ENCODE measurements around the gene VWA1. TPM values are rescaled to one million over a fixed set of nuclear protein-coding genes. Genes with fewer than 3 reads are reported as not detected.
"Not testable (repeated sequence)": the region's sequence is repeated elsewhere in the genome, so short reads cannot be mapped to it uniquely, and the experiment has no call there.

The VWA1 gene
- total and polyA plus RNA-seq, 8 donors: 7.6 to 64.8 (median 23.0) TPM

DNA sequence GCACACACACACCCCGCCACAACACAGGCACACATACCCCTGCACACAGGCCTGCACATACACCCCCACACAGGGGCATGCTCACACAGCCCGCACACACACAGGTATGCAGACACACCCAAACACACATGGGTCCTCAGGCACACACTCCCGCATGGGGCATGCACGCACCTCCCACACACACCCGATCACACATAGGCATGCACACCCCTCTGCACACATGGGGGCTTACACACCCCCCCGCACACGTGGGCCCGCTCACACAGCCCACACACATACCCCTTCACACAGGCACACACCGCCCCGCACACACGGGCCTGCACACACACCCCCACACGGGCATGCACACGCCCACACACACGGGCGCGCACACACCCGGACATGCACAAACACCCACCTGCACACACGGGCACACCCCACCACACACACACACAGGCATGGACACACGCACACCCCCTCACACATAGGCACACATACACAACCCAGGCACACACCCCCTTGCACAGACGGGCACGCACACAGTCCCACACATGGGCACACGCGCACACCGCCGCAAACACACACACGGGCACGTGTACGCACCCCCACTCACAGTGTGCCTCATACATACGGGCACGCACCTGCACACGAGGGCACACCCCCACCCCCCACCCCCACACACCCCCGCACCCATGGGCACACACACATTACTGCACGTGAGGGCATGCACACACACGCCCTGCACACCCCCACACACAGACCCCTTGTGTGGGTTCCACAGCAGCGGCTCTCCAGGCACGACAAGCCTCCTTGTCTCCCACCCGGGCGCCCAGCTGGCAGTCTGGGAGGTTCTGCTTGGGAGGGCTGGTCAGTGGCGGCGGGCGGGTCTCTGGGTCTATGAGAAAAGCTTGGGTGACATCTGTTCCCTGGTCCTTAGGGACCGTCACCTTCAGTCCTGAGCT, 44.3 kb downstream of the VWA1 start:
- Histone ChIP-seq H3K4me1 (no peaks in the 10 kb centered on the region), H3K9me3 (no peaks in the 10 kb centered on the region), H3K27ac (no peak overlapping the region), H3K4me3 (no peak overlapping the region), H3K36me3 (peaks cover 53 to 72% (median 70%) of the 10 kb centered on the region in 4 donors), H3K27me3 (no peaks in the 10 kb centered on the region)
- no peak for DNase-seq
- no peak for TF ChIP-seq POLR2A (IDR thresholded peaks at IDR 0.05)
- TF ChIP-seq, protein P1, sequence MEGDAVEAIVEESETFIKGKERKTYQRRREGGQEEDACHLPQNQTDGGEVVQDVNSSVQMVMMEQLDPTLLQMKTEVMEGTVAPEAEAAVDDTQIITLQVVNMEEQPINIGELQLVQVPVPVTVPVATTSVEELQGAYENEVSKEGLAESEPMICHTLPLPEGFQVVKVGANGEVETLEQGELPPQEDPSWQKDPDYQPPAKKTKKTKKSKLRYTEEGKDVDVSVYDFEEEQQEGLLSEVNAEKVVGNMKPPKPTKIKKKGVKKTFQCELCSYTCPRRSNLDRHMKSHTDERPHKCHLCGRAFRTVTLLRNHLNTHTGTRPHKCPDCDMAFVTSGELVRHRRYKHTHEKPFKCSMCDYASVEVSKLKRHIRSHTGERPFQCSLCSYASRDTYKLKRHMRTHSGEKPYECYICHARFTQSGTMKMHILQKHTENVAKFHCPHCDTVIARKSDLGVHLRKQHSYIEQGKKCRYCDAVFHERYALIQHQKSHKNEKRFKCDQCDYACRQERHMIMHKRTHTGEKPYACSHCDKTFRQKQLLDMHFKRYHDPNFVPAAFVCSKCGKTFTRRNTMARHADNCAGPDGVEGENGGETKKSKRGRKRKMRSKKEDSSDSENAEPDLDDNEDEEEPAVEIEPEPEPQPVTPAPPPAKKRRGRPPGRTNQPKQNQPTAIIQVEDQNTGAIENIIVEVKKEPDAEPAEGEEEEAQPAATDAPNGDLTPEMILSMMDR (IDR thresholded peaks at IDR 0.05): no peak
- no peak for TF ChIP-seq POLR2AphosphoS5 (IDR thresholded peaks at IDR 0.05)
- TF ChIP-seq EP300 (IDR thresholded peaks at IDR 0.05): no peak
- 88 to 97% (median 95%) methylated on average over 3 to 42 of the region's 42 CpGs for WGBS, 5 donors
- intact Hi-C loops (cut with DNase I; ENCODE audit: low total_unique reads): no loop called here

DNA sequence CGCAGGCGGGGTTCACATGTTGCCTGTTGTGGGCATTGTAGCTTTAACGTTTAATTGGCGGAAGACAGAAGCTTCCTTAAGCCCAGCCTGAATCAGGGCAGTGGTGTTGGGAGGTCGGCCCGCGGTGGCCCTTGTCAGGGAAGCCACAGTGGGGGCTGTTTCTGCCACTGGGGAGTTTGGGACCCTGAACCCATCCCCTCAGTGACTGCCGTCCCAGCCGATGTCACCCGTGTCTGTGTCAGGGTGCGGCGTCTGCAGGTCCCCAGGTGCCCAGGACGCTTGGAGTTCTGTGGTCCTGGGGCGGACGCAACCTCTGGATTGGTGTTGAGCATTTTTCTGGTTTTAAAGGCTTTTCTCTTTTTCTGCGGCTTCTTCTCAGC, 45.0 kb downstream of the VWA1 start:
- peaks cover 56 to 78% (median 76%) of the 10 kb centered on the region in 4 donors for H3K36me3 ChIP-seq
- H3K9me3 ChIP-seq; H3K27ac ChIP-seq; H3K4me3 ChIP-seq; intact Hi-C loops (cut with DNase I; ENCODE audit: low total_unique reads); H3K4me1 ChIP-seq; DNase-seq; H3K27me3 ChIP-seq: not testable (repeated sequence)
- WGBS, 5 donors: 95 to 98% (median 96%) methylated on average over 6 to 16 of the region's 16 CpGs

DNA sequence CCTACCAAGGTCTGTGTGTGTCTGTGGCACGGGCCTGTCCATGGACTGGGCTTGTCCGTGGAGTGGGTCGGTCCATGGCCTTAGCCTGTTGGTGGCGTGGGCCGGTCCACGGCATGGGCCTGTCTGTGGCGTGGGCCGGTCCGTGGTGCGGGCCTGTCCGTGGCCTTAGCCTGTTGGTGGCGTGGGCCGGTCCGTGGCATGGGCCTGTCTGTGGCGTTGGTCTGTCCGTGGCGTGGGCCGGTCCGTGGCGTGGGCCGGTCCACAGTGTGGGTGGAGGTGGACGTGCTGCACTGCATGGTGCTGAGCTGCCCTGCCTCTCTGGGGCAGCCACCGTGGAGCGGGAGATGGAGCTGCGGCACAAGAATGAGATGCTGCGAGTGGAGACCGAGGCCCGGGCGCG, 46.3 kb downstream of the VWA1 start:
- DNase-seq; H3K4me1 ChIP-seq; H3K27me3 ChIP-seq; H3K9me3 ChIP-seq; intact Hi-C loops (cut with DNase I; ENCODE audit: low total_unique reads); H3K27ac ChIP-seq; H3K4me3 ChIP-seq: not testable (repeated sequence)
- peaks cover 64 to 88% (median 85%) of the 10 kb centered on the region in 4 donors for H3K36me3 ChIP-seq
- WGBS, 5 donors: 96 to 100% (median 97%) methylated on average over 1 to 30 of the region's 30 CpGs

DNA sequence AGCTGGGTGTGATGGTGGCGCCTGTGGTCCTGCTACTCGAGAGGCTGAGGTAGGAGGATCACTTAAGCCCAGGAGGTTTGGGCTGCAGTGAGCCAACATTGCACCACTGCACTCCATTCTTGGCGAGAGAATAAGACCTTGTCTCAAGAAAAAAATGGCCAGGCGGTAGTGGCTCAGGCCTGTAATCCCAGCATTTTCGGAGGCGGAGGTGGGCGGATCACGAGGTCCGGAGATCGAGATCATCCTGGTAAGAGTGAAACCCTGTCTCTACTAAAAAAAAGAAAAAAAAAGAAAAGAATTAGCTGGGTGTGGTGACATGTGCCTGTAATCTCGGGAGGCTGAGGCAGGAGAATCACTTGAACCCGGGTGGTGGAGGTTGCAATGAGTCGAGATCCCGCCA, 47.4 kb downstream of the VWA1 start:
- WGBS, 5 donors: 96 to 98% (median 96%) methylated on average over 14 of the region's 14 CpGs
- Histone ChIP-seq H3K4me1 (no peaks in the 10 kb centered on the region), H3K9me3 (no peaks in the 10 kb centered on the region), H3K27me3 (no peaks in the 10 kb centered on the region), H3K4me3 (no peak overlapping the region), H3K27ac (no peak overlapping the region), H3K36me3 (peaks cover 61 to 89% (median 85%) of the 10 kb centered on the region in 4 donors)
- no peak for DNase-seq
- intact Hi-C loops (cut with DNase I; ENCODE audit: low total_unique reads): no loop called here
- TF ChIP-seq EP300 (IDR thresholded peaks at IDR 0.05): no peak
- TF ChIP-seq POLR2AphosphoS5 (IDR thresholded peaks at IDR 0.05): no peak
- TF ChIP-seq, protein P1 (IDR thresholded peaks at IDR 0.05): no peak

DNA sequence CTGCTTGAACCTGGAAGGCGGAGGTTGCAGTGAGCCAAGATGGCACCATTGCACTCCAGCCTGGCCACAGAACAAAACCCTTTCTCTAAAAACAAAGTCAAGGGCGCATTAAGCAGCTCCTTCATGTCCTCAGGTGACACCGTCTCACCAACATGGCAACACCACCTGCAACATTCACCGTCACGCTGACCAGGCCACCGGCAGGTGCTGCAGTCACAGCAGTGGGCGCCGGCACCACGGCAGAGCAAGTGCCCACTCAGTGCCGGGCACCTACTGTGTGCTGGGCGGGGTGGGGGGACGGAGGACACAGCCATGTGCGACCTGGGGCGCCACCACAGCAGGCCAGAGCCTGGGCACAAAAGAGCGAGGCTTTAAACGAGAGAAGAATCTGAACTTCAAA, 48.2 kb downstream of the VWA1 start:
- Histone ChIP-seq H3K4me3 (no peak overlapping the region), H3K4me1 (no peaks in the 10 kb centered on the region), H3K27me3 (no peaks in the 10 kb centered on the region), H3K27ac (no peak overlapping the region), H3K36me3 (peaks cover 57 to 91% (median 87%) of the 10 kb centered on the region in 4 donors), H3K9me3 (no peaks in the 10 kb centered on the region)
- DNase-seq: no peak
- 86 to 98% (median 94%) methylated on average over 14 to 16 of the region's 16 CpGs for WGBS, 5 donors
- intact Hi-C loops (cut with DNase I; ENCODE audit: low total_unique reads): no loop called here
- no peak for TF ChIP-seq EP300 (IDR thresholded peaks at IDR 0.05)

DNA sequence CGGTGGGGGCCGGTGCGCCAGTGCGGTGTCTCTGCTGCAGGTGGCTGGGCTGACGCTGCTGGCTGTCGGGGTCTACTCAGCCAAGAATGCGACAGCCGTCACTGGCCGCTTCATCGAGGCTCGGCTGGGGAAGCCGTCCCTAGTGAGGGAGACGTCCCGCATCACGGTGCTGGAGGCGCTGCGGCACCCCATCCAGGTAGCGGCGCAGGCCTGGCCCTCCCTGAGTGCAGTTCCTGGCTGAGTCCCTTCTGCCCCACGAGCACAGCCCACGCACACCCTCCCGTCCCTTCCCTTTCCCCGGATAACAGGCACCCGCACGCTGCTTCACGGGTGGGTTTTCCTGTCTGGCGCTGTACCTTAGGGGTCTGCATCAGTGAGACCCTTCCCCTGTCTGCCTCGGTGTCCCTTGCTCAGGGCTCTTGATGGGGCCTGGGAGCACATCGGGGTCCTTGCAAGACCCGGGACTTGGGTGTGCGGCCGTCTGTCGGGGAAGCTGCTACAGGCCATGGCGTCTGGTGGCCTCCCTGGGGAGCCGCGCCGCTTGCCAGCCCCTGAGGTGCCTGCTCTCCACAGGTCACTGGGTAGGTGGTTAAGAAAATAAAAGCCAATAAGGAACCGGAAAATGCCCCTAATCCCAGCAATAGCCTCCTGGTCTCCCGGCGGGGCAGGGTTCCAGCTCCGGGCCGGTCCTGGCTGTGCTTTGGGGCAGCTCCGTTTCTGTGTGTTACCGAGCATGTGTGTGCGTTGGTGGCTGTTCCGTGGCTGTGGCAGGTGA, 49.7 kb downstream of the VWA1 start:
- peaks cover 60 to 93% (median 90%) of the 10 kb centered on the region in 4 donors for H3K36me3 ChIP-seq
- 95 to 97% (median 97%) methylated on average over 23 to 42 of the region's 46 CpGs for WGBS, 5 donors

DNA sequence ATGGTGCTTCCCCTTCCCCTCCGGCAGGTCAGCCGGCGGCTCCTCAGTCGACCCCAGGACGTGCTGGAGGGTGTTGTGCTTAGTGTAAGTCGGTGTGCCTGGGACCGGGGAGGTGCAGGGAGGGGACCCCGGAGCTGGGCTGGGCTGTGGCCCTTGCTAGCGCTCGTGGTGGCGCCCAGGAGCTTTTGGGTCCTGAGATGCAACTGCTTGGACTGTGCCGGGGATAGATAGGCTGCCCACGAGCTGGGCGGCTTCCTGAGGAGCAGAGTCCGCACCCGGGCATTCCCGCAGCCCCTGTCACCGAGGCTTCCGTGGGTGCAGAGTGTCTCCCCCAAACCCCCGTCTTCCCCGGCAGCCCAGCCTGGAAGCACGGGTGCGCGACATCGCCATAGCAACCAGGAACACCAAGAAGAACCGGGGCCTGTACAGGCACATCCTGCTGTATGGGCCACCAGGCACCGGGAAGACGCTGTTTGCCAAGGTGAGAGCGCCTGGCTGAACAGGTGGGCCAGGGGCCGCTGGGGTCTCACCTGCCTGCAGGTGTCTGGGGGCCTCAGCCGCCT, 50.3 kb downstream of the VWA1 start:
- intact Hi-C loops (cut with DNase I; ENCODE audit: low total_unique reads); DNase-seq; H3K27ac ChIP-seq; H3K4me3 ChIP-seq; H3K4me1 ChIP-seq; H3K9me3 ChIP-seq; H3K27me3 ChIP-seq: not testable (repeated sequence)
- 90 to 96% (median 93%) methylated on average over 18 to 31 of the region's 31 CpGs for WGBS, 5 donors
- H3K36me3 ChIP-seq: peaks cover 61 to 93% (median 91%) of the 10 kb centered on the region in 4 donors

More for the DNA sequence above, 49.7 kb downstream of the VWA1 start:
- H3K27ac ChIP-seq; intact Hi-C loops (cut with DNase I; ENCODE audit: low total_unique reads); H3K9me3 ChIP-seq; H3K4me1 ChIP-seq; DNase-seq; H3K27me3 ChIP-seq; H3K4me3 ChIP-seq: not testable (repeated sequence)
